Body of pancreas (tissue), 4 donors: ENCODE data around the gene SIAH3.

ENCODE experiments used
- POLR2A ChIP-seq, 3 donors: fragments of 450-650 bp; IDR thresholded peaks; one replicate each; pipeline ENCODE4 v1.6.1; 2016; ENCODE audit warnings: antibody characterized with exemption in 3 of 3, mild to moderate bottlenecking in 2 of 3
- TF ChIP-seq, protein P1 (sequence below), 7 experiments: fragments of 450-650 bp in 4 of 7; fragments of 200-600 bp in 3 of 7; sonication (generic) in 3 of 7; IDR thresholded peaks; one replicate each; pipeline ENCODE4 v1.5.1; 2016 to 2019; ENCODE audit warnings: antibody characterized with exemption in 7 of 7

DNA sequence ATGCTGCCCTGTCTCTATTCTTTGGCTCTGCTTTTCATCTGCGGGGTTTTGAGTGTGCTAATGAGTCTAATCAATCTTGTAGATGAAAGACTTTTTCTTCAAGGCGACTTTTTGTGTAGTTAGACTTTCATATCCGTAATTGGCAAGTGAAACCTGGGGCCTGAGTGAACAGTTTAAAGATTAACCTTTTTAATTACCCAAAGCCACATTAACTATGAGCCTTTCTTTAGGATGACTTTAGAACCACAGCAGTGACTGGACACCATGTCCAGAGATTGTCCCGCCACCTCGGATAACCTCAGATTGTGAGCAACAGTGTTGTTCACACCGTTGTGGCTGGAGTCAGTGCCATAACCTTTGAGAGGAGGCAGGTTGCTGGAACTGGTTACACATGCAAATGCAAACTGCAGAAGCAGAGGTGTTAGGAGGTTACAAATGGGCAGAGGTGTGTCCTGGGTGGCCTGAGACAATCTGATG is 58.7 kb downstream of the SIAH3 start:
- TF ChIP-seq, protein P1, sequence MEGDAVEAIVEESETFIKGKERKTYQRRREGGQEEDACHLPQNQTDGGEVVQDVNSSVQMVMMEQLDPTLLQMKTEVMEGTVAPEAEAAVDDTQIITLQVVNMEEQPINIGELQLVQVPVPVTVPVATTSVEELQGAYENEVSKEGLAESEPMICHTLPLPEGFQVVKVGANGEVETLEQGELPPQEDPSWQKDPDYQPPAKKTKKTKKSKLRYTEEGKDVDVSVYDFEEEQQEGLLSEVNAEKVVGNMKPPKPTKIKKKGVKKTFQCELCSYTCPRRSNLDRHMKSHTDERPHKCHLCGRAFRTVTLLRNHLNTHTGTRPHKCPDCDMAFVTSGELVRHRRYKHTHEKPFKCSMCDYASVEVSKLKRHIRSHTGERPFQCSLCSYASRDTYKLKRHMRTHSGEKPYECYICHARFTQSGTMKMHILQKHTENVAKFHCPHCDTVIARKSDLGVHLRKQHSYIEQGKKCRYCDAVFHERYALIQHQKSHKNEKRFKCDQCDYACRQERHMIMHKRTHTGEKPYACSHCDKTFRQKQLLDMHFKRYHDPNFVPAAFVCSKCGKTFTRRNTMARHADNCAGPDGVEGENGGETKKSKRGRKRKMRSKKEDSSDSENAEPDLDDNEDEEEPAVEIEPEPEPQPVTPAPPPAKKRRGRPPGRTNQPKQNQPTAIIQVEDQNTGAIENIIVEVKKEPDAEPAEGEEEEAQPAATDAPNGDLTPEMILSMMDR (IDR thresholded peaks at IDR 0.05): no peak
- no peak for TF ChIP-seq POLR2A (IDR thresholded peaks at IDR 0.05)
